GM18867 (cell line): ENCODE results near the gene BNIP1.

ENCODE experiments used
- ATAC-seq: cut with Tn5 transposase; IDR thresholded peaks from one replicate; pipeline ENCODE4 v1.9.1; 2021; ENCODE audit warnings: mild to moderate bottlenecking, moderate library complexity; ENCODE audit not compliant: unreplicated experiment

The BNIP1 gene

DNA sequence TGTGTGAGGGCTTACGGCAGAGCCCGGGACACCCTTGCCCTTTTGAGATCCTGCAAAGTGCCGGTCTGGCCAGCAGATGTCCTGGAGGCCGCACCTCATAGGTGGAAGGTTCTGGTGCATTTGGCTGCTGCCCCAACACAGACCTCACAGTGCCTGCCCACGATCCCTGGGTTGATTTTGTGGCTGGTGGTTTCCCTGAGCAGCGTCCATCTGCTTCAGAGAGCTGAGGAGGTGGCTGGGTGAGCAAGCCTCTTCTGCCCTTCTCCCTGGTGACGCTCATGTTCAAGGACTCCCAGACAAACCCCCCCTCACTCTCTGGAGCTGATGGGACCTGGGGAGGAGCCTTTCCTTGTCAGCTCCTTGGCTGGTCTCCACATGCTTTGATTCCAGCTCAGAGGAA lies 18.9 kb downstream of the BNIP1 start:
- no peak for ATAC-seq

DNA sequence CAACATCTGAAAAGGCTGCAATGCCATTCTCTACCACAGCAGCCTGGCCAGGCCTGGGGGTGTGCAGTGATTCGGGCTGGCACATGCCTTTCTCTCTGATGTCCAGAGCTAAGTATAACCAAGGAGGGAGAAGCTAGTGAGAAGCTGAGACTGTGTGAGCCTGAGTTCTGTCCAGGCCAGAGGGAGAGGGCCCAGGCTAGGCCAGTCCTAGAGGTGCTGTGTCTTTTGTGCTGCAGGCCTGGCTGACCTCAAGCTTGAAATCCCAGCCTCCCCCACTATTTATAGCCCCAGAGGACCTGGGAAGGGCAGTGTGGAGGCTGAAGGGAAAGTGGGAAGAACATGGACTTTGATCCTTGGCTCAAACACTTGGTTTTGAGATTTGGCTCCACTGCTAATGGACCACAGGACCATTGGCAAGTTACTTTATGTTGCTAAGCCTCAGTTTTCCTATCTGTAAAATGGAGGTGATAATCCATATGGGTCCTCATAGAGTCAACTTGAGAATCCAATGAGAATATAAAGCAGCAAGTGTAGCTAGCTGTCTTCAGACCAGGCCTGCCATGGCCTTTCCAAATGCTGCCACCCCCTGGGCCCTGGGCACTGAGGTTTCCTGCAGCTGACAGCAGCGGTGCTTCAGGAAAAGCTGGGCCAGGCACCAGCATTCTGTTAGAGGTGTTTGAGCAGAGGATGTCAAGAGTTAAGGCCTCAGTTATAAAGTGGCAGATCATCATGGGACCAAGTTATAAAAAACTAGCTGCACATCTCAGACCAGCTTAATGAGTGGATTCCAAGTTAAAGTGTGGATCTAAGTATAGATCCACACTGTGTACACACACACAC lies 21.1 kb downstream of the BNIP1 start:
- no peak for ATAC-seq

DNA sequence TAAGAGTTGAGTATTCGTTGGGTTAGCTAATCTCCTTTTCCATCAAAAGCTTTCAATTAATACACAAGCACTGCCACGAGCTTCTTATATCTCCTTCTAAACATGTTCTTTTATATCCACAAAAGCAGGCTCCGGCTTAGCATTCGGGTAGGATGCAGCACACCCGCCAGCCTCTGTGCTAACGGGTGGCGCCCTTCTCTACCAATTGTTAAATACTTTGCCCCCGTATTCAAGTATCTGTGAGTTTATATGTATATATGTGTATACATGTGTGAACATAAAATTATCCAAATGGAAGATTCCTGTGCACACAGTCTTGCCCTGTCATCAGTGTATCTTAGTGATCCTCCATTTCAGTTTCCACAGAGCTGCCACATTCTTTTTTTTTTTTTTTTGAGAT lies 27.8 kb downstream of the BNIP1 start:
- ATAC-seq = no peak

DNA sequence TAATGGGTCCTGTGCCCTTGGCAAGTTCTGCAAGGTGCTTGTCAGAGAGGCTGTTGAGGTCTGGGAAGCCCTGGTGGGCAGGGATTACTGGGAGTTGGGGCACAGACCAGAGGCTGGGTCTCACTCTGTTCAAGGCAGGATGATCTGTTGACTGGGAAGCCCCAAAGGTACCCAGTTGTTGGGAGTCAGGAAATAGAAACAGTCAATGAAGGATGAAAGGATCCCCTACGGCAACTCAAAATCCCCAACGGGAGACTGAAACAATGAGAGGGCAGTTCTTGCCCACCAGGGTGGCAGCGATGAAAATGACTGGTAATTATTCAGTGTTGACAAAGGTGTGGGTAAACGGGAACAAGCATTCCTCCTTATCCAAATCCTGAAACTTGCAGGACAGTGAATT lies 31.2 kb downstream of the BNIP1 start:
- ATAC-seq = no peak

DNA sequence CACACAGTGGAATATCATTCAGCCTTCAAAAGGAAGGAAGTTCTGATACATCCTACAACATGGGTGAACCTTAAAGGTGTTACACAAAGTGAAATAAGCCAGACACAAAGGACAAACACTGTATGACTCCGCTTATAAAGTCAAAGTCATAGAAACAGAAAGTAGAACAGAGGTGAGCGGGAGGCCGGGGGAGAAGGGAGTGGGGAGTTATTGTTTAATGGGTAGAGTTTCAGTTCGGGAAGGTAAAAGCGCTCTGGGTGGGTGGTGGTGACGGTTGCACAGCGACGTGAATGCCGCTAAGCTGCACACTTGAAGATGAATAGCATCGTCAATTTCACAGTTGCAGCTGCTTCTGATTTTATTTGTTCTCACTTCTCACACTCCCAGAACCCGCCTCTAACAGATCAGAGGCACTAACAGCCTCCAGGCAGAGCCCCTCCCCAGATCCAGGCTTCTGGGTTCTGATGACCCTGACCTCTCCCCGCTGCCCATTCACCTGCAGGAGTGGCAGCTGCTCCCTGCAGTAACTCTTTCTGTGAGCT lies 34.1 kb downstream of the BNIP1 start:
- no peak for ATAC-seq

DNA sequence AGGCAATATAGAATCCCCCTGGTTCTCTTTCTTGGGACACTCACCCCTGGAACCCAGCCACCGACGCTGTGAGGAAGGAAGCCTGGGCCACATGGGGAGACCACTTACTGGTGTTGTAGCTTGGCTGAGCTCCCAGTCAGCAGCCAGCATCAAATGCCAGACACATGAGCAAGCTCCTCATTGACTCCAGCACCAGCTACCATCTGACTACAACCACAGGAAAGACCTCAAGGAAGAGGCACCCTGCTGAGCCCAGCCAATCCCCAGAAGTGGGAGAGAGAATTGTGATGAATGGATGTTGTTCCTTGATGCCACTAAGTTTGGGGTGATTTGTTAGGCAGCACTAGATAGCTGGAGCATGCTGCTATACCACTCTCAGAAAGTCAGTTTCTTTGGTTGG lies 36.0 kb downstream of the BNIP1 start:
- no peak for ATAC-seq

DNA sequence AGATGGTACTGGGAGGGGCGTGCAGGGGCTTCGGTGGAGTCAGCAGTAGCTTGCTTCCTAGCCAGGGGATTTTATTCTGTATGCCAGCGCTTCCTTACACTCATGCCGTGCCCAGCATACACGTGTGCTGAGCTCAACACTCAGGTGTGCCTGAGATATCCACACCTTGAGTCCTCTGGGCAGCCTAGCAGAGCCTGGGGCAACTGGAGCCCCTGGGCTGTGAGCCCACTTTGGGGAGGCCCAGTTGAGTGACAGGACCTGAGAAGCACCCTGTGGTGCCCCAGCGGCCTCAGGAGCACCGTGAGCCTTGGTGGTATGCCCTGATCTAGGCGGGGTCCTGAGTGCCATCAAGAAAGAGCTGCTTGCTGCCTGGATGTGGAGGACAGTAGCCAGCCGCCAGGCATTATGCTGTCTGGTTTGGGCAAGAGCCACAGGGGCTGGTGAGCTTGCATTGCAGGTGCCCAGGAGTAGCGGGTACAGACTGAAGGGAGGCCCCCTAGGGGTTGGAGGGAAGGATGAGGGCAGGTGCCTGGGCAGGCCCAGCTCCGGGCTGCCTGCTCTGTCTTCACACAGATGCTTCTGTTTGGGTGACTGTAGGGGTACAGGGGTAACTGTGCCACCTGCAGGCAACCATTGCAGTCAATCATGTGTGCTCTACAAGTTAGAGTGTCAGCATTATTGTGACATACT lies 42.9 kb downstream of the BNIP1 start:
- ATAC-seq = peak; percentile 62

DNA sequence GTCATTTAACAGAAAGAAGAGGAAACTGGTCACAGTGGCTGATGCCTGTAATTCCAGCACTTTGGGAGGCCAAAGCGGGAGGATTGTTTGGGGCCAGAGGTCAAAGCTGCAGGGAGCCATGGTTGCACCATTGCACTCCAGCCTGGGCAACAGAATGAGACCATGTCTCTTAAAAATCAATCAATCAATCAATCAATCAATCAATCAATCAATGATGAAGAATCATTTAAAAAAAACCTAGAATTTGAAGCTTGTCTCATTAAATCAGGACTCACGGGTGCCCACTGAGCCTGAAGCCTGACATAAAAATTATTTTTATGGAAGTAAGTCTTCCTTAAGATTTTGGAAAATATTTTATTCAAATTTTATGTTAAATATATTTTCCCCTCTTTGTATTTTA lies 43.9 kb downstream of the BNIP1 start:
- ATAC-seq = no peak

DNA sequence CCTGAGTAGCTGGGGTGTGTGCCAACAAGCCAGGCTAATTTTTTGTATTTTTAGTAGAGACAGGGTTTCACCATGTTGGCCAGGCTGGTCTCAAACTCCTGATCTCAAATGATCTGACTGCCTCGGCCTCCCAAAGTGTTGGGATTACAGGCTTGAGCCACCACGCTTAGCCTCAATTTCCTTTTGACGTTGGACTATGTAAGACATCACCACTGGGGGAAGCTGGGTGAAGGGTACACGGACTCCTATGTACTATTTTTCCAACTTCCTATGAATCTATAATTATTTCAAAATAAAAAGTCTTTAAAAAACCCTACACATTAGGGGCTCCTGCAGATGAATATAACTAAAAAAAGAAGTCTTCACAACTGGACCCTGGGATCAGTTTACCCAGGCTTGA lies 46.7 kb downstream of the BNIP1 start:
- no peak for ATAC-seq

DNA sequence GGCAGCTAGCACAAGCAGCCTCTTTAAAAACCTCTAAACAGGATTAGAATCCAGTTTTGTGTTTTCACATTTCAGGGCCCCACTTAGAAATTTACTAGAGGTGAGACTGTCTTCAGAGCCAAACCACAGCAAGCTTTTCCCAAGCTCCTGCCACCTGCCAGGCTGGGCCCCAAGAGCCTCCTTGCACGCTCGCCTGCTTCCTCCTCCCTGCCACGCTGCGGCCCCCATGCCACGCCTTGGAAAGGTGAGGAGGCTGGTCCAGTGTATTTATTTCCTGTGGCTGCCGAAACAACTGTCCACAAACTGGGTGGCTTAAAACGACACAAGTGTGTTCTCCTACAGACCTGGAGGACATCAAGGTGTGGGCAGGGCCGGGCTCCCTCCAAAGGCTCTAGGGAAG lies 47.2 kb downstream of the BNIP1 start:
- no peak for ATAC-seq

DNA sequence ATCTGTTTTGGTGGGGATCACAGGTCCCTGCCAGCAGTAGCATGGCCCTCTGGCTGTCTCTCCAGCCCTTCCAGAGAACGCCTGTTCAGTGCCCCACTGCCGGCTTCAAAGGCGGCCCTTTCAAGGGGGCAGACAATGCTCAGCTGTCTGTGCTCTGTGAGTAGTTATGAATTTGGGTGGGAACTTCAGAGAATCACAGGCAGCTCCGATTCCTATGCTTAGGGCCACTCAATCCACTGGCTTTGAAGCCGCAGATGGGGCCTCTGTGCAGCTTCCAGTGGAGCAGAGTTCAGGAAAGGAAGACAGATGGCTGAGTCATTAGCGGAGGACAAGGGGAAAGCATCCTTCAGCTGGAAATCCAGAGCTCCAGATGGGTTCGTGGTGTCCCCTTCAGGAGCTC lies 48.2 kb downstream of the BNIP1 start:
- ATAC-seq = no peak

DNA sequence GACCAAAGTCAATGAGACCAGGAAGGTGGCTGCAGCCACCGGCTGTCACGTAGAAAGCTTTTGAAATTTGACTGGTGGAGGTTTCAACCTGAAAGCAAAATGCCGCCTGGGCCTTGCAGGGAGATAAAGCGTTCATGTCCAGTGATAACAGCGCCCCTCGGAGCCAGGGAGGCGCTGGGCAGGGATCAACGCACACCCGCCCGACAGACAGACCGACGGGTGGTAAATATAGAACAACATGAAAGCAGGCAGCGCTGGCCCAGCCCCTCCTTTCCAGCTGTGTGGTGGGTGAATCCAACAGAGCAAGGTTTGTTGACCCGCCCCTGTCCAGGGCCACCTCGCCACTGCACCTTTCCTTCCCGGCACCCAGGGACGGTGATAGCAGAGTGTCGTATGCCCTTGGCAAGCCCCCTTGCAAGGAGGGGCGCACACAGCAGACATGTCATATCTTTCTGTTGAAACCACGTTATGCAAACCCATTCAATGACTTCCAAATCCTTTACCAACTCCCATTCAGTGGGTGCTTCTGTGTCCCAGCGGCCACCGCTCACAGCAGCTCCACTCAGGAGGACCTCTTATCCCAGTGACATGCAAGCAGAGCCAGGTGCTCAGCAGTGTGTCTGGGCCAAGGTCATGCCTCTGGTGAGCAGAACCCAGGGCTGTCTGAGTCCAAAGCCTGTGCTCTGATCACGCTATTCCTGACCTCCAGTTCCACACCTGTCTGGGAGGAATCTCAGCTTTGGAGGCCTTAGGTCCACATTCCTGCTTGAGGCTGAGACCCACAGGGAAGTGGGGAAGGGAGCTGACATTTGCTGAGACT lies 52.0 kb downstream of the BNIP1 start:
- no peak for ATAC-seq

DNA sequence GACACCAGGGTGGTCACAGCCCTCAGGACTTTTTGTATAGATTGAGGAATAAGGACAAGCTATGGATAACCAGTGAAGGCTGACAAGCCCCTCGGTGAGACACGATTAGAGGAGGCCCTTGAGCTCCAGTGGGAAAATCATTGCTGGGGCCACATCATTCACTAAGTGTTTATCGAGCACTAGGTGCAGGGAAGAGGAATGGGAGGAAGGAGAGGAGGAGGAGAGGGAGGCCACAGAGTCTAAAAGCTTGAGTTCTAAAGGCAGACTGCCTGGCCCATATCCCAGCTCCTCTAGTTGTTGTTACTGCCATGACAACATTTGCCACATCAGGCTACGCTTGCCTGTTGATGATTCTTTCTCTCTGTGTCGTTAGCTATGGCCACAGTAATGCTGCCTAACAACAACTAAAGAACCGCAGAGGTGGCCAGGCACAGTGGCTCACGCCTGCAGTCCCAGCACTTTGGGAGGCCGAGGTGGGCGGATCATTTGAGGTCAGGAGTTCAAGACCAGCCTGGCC lies 53.1 kb downstream of the BNIP1 start:
- no peak for ATAC-seq

DNA sequence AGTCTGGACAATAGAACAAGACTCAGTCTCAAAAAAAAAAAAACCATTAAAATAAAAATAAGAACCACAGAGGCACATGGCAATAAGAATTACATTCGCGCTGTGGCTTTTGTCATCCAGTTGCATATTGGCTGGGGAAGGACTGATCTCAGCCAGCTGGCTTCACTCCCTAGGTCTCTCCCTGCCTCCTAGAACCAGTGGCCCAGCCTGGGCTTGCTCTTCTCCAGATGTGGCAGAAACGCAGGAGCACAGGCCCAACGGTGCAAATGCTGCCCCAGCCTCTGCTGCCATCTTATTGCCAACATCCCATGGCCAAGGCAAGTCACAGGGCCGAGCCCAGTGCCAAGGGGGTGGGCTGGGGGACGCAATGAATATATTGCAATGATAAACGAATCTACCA lies 53.7 kb downstream of the BNIP1 start:
- ATAC-seq = no peak

DNA sequence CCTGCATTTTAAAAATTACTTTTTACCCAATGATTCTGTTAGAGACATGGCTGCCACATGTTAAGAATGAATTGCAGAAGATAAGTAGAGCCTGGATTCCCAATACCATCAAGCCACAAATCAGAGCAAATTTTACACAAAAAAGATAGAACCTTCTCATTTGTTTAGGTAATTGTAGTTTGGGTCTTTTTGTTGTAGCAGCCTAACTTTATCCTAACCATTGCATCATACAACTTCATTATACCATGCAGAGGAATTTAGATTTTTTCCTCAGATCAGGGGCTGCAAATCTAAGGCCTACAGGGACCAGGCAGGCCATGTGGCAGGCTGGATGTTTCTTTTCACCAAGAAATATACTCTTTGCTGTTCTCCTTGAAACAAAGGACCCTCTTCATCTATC lies 56.0 kb downstream of the BNIP1 start:
- no peak for ATAC-seq

DNA sequence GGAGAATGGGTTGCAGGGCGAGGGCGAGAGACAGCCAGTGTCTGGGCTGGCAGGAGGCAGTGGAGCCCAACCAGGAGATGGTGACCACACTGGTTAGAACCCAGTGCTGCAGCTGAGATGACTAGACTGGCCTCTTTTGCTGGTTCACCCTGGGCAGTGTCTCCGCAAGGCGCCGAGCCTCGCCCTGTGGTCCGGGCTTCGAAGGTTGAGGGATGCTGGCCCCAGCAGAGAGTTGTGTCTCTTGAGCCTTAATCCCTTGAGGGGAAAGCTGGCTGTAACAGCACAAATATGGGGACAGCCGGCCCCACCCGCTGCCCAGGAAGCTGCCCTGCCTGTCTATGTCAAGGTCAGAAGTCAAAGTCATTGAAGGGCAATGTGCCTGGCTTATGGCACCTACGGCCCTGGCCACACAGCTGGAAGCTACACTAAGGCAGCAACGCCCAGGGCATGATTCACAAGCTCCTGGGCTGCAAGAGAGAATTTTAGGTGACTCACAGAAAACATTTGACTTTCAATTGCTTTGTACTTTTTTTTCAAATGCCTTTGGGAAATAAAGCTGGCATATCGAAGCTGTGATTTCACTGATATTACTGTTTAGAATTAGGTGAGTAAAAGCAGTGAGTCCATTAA lies 57.4 kb downstream of the BNIP1 start:
- ATAC-seq = no peak

DNA sequence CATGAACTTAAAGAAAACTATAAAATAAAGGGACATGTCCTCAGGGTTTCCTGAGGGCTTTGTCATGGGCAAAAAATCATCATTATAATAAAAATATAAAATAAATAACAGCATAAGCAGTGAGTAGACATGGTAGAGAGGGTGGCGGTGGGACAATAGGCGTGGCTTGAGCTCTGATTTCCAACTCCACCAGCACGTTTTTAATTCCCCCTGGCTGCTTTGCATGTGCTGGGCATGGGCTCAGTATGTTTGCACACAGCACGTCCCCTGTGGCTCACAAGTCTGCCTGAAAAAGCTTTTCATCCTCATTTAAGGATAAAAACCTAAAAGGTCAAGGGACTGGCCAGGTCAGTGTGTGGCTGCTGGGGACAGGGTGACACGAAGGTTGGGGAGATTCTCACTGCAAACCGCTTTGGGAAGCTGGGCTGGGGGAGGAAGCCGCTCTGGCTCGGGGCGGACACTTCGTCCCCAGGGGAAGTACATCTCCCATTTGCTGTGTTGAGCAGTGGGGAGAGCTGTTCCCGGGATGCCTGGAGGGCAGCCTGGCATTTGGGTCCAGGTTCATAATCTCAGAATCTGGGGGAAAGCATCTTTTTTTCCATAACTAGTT lies 58.0 kb downstream of the BNIP1 start:
- ATAC-seq = no peak

DNA sequence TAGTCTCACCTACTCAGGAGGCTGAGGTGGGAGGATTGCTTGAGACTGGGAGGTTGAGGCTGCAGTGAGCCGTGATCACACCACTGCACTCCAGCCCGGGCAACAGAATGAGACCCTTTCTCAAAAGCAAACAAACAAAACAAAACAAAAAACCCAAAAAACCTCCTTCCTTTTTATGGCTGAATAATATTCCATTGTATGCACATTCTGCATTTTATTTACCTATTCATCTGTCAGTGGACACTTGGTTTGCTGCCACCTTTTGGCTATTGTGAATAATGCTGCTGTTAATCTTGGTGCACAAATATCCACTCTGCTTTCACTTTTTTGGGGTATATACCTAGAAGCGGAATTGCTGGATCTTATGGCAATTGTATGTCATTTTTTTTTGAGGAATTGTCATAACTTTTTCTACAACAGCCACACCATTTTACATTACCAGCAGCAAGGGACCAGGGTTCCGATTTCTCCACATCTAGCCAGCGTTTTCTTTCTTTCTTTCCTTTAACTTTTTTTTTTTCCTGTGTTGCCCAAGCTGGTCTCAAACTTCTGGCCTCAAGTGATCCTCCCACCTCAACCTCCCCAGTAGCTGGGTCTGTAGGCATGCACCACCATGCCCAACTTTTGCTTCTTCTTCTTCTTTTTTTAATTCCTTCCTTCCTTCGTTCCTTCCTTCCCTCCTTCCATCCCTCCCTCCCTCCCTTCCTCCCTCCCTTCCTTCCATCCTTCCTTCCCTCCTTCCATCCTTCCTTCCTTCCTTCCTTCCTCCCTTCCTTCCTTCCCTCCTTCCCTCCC lies 60.1 kb downstream of the BNIP1 start:
- no peak for ATAC-seq

DNA sequence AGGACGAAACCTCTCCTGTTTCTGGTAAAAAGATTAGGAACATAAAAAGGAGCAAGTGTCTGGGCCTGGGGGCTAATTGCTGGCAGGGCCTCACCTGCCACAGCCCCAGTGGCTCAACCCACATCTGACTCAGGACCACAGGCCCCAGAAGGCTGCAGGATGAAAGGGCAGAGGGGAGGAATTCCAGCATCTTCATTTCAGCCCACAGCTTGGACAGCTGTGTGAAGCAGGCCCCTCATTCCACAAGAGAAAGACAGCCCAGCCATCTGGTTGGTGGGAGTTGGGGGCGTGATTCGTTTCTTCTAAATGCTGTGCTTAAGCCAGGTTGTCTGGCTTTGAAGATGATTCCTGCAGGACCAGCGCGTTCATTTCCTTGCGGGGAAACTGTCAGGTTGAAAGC lies 61.6 kb downstream of the BNIP1 start:
- no peak for ATAC-seq

DNA sequence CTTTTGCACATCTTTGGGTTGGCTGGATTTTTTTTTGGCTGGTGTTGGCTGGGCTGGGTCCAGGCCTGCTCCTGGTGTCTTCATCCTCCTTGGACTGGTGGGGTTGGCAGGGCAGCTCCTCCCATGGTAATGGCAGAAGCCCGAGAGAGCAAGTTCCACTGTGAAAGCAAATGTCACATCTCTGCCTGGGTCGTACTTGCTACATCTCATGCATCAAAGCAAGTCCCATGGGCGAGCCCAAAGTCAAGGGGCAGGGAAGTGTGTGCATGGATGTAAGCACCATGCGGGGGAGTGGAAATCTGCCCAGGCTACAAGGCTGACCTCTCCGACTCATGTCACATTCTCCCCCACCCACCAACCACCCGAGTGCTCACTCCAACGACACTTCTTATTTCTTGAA lies 64.0 kb downstream of the BNIP1 start:
- no peak for ATAC-seq
